HepG2 (cell line): ENCODE measurements around the gene TMUB1. TPM values are rescaled to one million over a fixed set of nuclear protein-coding genes. Genes with fewer than 3 reads are reported as not detected.
A peak's percentile ranks its signal among the peaks of the same experiment; 100 is the strongest.

Experiments
- PAX8 ChIP-seq: sonication (generic); formaldehyde crosslinking; IDR thresholded peaks from 2 replicates; pipeline ENCODE4 v1.8.0; 2022; ENCODE audit warnings: mild to moderate bottlenecking, missing genetic modification reagents, borderline replicate concordance
- SMC3 ChIP-seq: IDR thresholded peaks from 2 replicates; pipeline ENCODE4 v1.6.1; 2011; ENCODE audit warnings: low read length, improper control_type of control experiment
- SP2 ChIP-seq: sonication (generic); formaldehyde crosslinking; IDR thresholded peaks from 2 replicates; pipeline ENCODE4 v1.5.1; 2020; ENCODE audit warnings: mild to moderate bottlenecking, missing genetic modification reagents
- ZNF12 ChIP-seq: sonication (generic); formaldehyde crosslinking; IDR thresholded peaks from 2 replicates; pipeline ENCODE4 v1.5.0; 2020; ENCODE audit warnings: missing genetic modification reagents
- ZNF670 ChIP-seq: sonication (generic); formaldehyde crosslinking; IDR thresholded peaks from 2 replicates; pipeline ENCODE4 v1.8.0; 2022; ENCODE audit warnings: mild to moderate bottlenecking, missing genetic modification reagents, borderline replicate concordance
- polyA plus RNA-seq, 8 experiments: library from polyadenylated mRNA; depleted of rRNA in 3 of 8; stranded (reverse) in 7 of 8; unstranded in 1 of 8; fragments of >200 nt; fragmentation: Illumina TruSeq in 4 of 8; extraction: Trizol in 4 of 8; gene quantifications; 2 replicates each; pipeline versions ENCODE4 v1.2.1 to v1.2.3, GENCODE V29; 2011 to 2016; ENCODE audit warnings: low read depth in 4 of 8, missing spikeins in 1 of 8, mixed read lengths in 1 of 8; ENCODE audit not compliant: insufficient read depth in 1 of 8
- total RNA-seq, 5 experiments: library from RNA; depleted of rRNA; stranded (reverse); fragments of >200 nt; fragmentation: Illumina TruSeq; extraction: Trizol; gene quantifications; 2 replicates each; pipeline ENCODE4 v1.2.3, GENCODE V29; 2016; ENCODE audit warnings: low read depth in 1 of 5
- TF ChIP-seq, protein P1 (sequence below): sonication (generic); formaldehyde crosslinking; IDR thresholded peaks from 2 replicates; pipeline ENCODE4 v1.8.1; 2023; ENCODE audit warnings: mild to moderate bottlenecking, missing genetic modification reagents
- TF ChIP-seq, protein P2 (sequence below): IDR thresholded peaks from 2 replicates; pipeline ENCODE4 v1.6.1; 2016; ENCODE audit warnings: missing genetic modification reagents, missing compliant biosample characterization
- TF ChIP-seq, protein P3 (sequence below), 2 experiments: fragments of 450-650 bp in 1 of 2; sonication (generic) in 1 of 2; formaldehyde crosslinking in 1 of 2; IDR thresholded peaks; 2 replicates each; pipeline versions ENCODE4 v1.6.1 to v1.8.0; 2016 to 2022; ENCODE audit warnings: antibody characterized with exemption in 1 of 2, mild to moderate bottlenecking in 1 of 2, missing genetic modification reagents in 1 of 2
- TF ChIP-seq, protein P4 (sequence below): sonication (generic); formaldehyde crosslinking; IDR thresholded peaks from 2 replicates; pipeline ENCODE4 v1.5.1; 2020; ENCODE audit warnings: mild to moderate bottlenecking, missing genetic modification reagents, moderate library complexity
- TF ChIP-seq, protein P5 (sequence below): sonication (generic); formaldehyde crosslinking; conservative IDR thresholded peaks from 2 replicates; pipeline ENCODE4 v1.4.0; 2020; ENCODE audit warnings: missing genetic modification reagents

The TMUB1 gene
- total and polyA plus RNA-seq, 2 of the 13 experiments (the other 11 are each of a cell fraction or from before 2014, with no cell fraction given), result 44.8 to 51.6 TPM

DNA sequence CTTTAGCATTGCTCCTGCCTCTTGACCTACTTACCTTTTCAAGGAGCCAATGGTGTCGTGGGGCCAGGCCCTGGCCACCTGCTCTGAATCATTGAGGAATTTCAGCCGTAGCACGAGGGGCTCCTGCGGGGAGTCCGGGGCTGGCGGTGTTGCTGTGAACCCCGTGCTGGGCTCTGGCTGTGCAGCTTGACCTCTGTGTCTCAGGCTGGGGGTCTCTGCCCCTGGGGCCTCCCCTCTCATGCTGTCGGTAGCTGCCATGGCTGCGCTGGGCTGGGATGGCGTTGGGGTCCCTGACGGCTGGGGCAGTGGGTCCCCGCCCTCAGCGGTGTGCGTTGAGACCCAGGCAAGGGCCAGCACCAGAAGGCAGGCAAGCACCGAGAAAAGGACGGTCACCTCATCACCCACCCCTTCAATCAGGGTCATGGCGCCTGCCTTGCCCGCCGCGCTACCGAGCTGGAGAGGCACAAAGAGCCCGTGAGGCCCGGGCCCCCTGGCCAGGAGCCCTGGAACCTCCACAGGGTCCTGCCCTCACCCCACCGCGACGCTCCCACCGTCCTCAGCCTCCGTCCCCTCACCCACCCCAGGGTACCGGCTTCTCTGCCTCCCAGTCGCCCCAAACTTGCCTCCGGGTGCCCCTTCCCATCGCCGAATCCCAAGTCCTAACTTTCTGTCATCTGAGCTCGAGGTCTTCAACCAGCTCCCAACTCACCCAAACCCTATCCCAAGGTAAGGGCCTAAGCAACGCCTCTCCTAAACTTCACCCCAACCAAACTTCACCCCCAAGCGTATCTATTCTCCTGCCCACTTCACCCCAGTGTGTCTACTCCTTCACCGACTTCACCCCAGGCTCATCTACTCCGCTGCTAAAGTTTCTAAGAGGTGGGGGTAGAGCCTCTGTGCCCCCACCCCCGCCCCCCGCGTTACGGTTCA, 887 bp downstream of the TMUB1 start (continued):
- TF ChIP-seq SMC3 (no peak), PAX8 (CRISPR knock-in tag) (no peak), ZNF670 (CRISPR knock-in tag) (no peak), SP2 (no peak), ZNF12 (CRISPR knock-in tag) (no peak)
- TF ChIP-seq, protein P1, sequence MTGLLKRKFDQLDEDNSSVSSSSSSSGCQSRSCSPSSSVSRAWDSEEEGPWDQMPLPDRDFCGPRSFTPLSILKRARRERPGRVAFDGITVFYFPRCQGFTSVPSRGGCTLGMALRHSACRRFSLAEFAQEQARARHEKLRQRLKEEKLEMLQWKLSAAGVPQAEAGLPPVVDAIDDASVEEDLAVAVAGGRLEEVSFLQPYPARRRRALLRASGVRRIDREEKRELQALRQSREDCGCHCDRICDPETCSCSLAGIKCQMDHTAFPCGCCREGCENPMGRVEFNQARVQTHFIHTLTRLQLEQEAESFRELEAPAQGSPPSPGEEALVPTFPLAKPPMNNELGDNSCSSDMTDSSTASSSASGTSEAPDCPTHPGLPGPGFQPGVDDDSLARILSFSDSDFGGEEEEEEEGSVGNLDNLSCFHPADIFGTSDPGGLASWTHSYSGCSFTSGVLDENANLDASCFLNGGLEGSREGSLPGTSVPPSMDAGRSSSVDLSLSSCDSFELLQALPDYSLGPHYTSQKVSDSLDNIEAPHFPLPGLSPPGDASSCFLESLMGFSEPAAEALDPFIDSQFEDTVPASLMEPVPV (CRISPR knock-in tag), result no peak
- TF ChIP-seq, protein P2, sequence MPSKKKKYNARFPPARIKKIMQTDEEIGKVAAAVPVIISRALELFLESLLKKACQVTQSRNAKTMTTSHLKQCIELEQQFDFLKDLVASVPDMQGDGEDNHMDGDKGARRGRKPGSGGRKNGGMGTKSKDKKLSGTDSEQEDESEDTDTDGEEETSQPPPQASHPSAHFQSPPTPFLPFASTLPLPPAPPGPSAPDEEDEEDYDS (CRISPR knock-in tag), result no peak
- TF ChIP-seq, protein P3, sequence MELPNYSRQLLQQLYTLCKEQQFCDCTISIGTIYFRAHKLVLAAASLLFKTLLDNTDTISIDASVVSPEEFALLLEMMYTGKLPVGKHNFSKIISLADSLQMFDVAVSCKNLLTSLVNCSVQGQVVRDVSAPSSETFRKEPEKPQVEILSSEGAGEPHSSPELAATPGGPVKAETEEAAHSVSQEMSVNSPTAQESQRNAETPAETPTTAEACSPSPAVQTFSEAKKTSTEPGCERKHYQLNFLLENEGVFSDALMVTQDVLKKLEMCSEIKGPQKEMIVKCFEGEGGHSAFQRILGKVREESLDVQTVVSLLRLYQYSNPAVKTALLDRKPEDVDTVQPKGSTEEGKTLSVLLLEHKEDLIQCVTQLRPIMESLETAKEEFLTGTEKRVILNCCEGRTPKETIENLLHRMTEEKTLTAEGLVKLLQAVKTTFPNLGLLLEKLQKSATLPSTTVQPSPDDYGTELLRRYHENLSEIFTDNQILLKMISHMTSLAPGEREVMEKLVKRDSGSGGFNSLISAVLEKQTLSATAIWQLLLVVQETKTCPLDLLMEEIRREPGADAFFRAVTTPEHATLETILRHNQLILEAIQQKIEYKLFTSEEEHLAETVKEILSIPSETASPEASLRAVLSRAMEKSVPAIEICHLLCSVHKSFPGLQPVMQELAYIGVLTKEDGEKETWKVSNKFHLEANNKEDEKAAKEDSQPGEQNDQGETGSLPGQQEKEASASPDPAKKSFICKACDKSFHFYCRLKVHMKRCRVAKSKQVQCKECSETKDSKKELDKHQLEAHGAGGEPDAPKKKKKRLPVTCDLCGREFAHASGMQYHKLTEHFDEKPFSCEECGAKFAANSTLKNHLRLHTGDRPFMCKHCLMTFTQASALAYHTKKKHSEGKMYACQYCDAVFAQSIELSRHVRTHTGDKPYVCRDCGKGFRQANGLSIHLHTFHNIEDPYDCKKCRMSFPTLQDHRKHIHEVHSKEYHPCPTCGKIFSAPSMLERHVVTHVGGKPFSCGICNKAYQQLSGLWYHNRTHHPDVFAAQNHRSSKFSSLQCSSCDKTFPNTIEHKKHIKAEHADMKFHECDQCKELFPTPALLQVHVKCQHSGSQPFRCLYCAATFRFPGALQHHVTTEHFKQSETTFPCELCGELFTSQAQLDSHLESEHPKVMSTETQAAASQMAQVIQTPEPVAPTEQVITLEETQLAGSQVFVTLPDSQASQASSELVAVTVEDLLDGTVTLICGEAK (IDR thresholded peaks at IDR 0.05), result no peak
- TF ChIP-seq, protein P3 (CRISPR knock-in tag; IDR thresholded peaks at IDR 0.05), result no peak
- TF ChIP-seq, protein P4, sequence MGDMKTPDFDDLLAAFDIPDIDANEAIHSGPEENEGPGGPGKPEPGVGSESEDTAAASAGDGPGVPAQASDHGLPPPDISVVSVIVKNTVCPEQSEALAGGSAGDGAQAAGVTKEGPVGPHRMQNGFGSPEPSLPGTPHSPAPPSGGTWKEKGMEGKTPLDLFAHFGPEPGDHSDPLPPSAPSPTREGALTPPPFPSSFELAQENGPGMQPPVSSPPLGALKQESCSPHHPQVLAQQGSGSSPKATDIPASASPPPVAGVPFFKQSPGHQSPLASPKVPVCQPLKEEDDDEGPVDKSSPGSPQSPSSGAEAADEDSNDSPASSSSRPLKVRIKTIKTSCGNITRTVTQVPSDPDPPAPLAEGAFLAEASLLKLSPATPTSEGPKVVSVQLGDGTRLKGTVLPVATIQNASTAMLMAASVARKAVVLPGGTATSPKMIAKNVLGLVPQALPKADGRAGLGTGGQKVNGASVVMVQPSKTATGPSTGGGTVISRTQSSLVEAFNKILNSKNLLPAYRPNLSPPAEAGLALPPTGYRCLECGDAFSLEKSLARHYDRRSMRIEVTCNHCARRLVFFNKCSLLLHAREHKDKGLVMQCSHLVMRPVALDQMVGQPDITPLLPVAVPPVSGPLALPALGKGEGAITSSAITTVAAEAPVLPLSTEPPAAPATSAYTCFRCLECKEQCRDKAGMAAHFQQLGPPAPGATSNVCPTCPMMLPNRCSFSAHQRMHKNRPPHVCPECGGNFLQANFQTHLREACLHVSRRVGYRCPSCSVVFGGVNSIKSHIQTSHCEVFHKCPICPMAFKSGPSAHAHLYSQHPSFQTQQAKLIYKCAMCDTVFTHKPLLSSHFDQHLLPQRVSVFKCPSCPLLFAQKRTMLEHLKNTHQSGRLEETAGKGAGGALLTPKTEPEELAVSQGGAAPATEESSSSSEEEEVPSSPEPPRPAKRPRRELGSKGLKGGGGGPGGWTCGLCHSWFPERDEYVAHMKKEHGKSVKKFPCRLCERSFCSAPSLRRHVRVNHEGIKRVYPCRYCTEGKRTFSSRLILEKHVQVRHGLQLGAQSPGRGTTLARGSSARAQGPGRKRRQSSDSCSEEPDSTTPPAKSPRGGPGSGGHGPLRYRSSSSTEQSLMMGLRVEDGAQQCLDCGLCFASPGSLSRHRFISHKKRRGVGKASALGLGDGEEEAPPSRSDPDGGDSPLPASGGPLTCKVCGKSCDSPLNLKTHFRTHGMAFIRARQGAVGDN (CRISPR knock-in tag), result peak; percentile 88
- TF ChIP-seq, protein P5, sequence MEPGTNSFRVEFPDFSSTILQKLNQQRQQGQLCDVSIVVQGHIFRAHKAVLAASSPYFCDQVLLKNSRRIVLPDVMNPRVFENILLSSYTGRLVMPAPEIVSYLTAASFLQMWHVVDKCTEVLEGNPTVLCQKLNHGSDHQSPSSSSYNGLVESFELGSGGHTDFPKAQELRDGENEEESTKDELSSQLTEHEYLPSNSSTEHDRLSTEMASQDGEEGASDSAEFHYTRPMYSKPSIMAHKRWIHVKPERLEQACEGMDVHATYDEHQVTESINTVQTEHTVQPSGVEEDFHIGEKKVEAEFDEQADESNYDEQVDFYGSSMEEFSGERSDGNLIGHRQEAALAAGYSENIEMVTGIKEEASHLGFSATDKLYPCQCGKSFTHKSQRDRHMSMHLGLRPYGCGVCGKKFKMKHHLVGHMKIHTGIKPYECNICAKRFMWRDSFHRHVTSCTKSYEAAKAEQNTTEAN (CRISPR knock-in tag), result no peak
